CD14-positive monocyte (primary cell): ENCODE results near the gene TEX28. TPM values are rescaled to one million over a fixed set of nuclear protein-coding genes. Genes with fewer than 3 reads are reported as not detected.

Experiments
- DNase-seq, 3 donors: peaks; one replicate each; pipeline ENCODE4 v3.0.0-alpha.2; 2011 to 2022
- H2AFZ ChIP-seq: 2 replicates; pipeline ENCODE4 v1.6.0; 2012; ENCODE audit warnings: mild to moderate bottlenecking, low read depth, low read length, inconsistent platforms; ENCODE audit not compliant: insufficient read depth, poor library complexity, severe bottlenecking
- H3K27ac ChIP-seq, 2 donors: 1 replicate in 1 of 2; 2 replicates in 1 of 2; pipeline ENCODE4 v1.5.1; 2012 to 2013; ENCODE audit warnings: low read length in 2 of 2, control low read depth in 1 of 2, inconsistent platforms in 1 of 2, low read depth in 1 of 2, mild to moderate bottlenecking in 1 of 2
- H3K27me3 ChIP-seq, 2 donors: one replicate each; pipeline versions ENCODE4 v1.6.0 to v1.6.1; 2011 to 2013; ENCODE audit warnings: low read length in 2 of 2; ENCODE audit not compliant: control insufficient read depth in 2 of 2, insufficient read depth in 2 of 2
- H3K36me3 ChIP-seq, 2 donors: replicated peaks in 1 of 2; 1 replicate in 1 of 2; 2 replicates in 1 of 2; pipeline versions ENCODE4 v1.5.1 to v1.6.1; 2012 to 2013; ENCODE audit warnings: low read length in 2 of 2, control low read depth in 1 of 2, inconsistent platforms in 1 of 2, mild to moderate bottlenecking in 1 of 2; ENCODE audit not compliant: insufficient read depth in 2 of 2, control insufficient read depth in 1 of 2
- H3K4me1 ChIP-seq, 2 donors: 1 replicate in 1 of 2; 2 replicates in 1 of 2; pipeline versions ENCODE4 v1.5.1 to v1.6.1; 2012 to 2013; ENCODE audit warnings: low read length in 2 of 2, control low read depth in 1 of 2, inconsistent platforms in 1 of 2, mild to moderate bottlenecking in 1 of 2, moderate library complexity in 1 of 2; ENCODE audit not compliant: insufficient read depth in 2 of 2, control insufficient read depth in 1 of 2
- H3K4me2 ChIP-seq: replicated peaks from 2 replicates; pipeline ENCODE3; 2012; ENCODE audit warnings: low read length, moderate library complexity, mild to moderate bottlenecking; ENCODE audit not compliant: poor library complexity, severe bottlenecking; ENCODE audit errors: extremely low read depth
- H3K4me3 ChIP-seq, 3 experiments: fragments of 200-600 bp in 1 of 3; sonication (generic) in 1 of 3; replicated peaks in 1 of 3; 1 replicate in 2 of 3; 2 replicates in 1 of 3; pipeline ENCODE4 v1.5.1; 2011 to 2013; ENCODE audit warnings: low read length in 3 of 3, mild to moderate bottlenecking in 3 of 3, control low read depth in 2 of 3, low read depth in 2 of 3, inconsistent platforms in 1 of 3, moderate library complexity in 1 of 3
- H3K79me2 ChIP-seq: 2 replicates; pipeline ENCODE4 v1.6.0; 2012; ENCODE audit warnings: mild to moderate bottlenecking, control low read depth, inconsistent platforms, low read length, moderate library complexity; ENCODE audit not compliant: insufficient read depth
- H3K9ac ChIP-seq: 2 replicates; pipeline ENCODE4 v1.6.0; 2017; ENCODE audit warnings: low read length, mild to moderate bottlenecking; ENCODE audit not compliant: insufficient read depth, poor library complexity, severe bottlenecking
- H3K9me3 ChIP-seq, 2 donors: replicated peaks in 1 of 2; 1 replicate in 1 of 2; 2 replicates in 1 of 2; pipeline versions ENCODE4 v1.5.1 to v1.6.1; 2012 to 2013; ENCODE audit warnings: low read length in 2 of 2, control low read depth in 1 of 2; ENCODE audit not compliant: control insufficient read depth in 1 of 2, insufficient read depth in 1 of 2
- H4K20me1 ChIP-seq: 2 replicates; pipeline ENCODE4 v1.6.0; 2012; ENCODE audit warnings: mild to moderate bottlenecking, low read length, control low read depth, moderate library complexity; ENCODE audit not compliant: insufficient read depth
- H3K27ac Mint-ChIP-seq, 7 donors: one replicate each; pipeline ENCODE4 v1.8.0; 2020; ENCODE audit warnings: mild to moderate bottlenecking in 7 of 7, mixed read lengths in 7 of 7, moderate library complexity in 6 of 7, inconsistent platforms in 2 of 7
- H3K27me3 Mint-ChIP-seq, 3 donors: one replicate each; pipeline ENCODE4 v1.8.0; 2021 to 2022; ENCODE audit warnings: low read depth in 3 of 3, mild to moderate bottlenecking in 3 of 3, mixed read lengths in 3 of 3, moderate library complexity in 3 of 3, inconsistent platforms in 1 of 3
- H3K36me3 Mint-ChIP-seq, 2 donors: one replicate each; pipeline ENCODE4 v1.8.0; 2020; ENCODE audit warnings: mixed read lengths in 2 of 2, inconsistent platforms in 1 of 2, mild to moderate bottlenecking in 1 of 2
- H3K4me1 Mint-ChIP-seq: one replicate; pipeline ENCODE4 v1.8.0; 2020; ENCODE audit warnings: mild to moderate bottlenecking, mixed read lengths
- H3K4me3 Mint-ChIP-seq, 2 donors: one replicate each; pipeline ENCODE4 v1.8.0; 2020; ENCODE audit warnings: mild to moderate bottlenecking in 2 of 2, mixed read lengths in 2 of 2, moderate library complexity in 1 of 2
- H3K9me3 Mint-ChIP-seq, 7 donors: one replicate each; pipeline ENCODE4 v1.8.0; 2020 to 2022; ENCODE audit warnings: mixed read lengths in 7 of 7, mild to moderate bottlenecking in 6 of 7, moderate library complexity in 6 of 7, inconsistent platforms in 2 of 7
- WGBS: methylation state at CpG from one replicate; pipeline ENCODE4 v1.1.5; 2013; ENCODE audit warnings: missing lambda C conversion rate; ENCODE audit not compliant: insufficient coverage; 5-methylcytosine and 5-hydroxymethylcytosine counted together
- intact Hi-C, 2 donors: fragments of 100-400 bp; cut with micrococcal nuclease; formaldehyde crosslinking; loops; one replicate each; pipeline versions ENCODE4 v1.15.0 to v1.15.1; 2023
- polyA plus RNA-seq, 3 donors: library from polyadenylated mRNA; depleted of rRNA in 1 of 3; unstranded in 2 of 3; stranded (reverse) in 1 of 3; fragments of 300-500 nt in 2 of 3; fragments of >200 nt in 1 of 3; fragmentation: Illumina TruSeq in 2 of 3; gene quantifications; 1 replicate in 2 of 3; 2 replicates in 1 of 3; pipeline ENCODE4 v1.2.3, GENCODE V29; 2012 to 2021
- TF ChIP-seq, protein P1 (sequence below): fragments of 200-600 bp; IDR thresholded peaks from one replicate; pipeline ENCODE4 v1.8.0; 2022; ENCODE audit warnings: antibody characterized with exemption, mild to moderate bottlenecking

Gene TEX28
- polyA plus RNA-seq, 3 donors = not detected

DNA sequence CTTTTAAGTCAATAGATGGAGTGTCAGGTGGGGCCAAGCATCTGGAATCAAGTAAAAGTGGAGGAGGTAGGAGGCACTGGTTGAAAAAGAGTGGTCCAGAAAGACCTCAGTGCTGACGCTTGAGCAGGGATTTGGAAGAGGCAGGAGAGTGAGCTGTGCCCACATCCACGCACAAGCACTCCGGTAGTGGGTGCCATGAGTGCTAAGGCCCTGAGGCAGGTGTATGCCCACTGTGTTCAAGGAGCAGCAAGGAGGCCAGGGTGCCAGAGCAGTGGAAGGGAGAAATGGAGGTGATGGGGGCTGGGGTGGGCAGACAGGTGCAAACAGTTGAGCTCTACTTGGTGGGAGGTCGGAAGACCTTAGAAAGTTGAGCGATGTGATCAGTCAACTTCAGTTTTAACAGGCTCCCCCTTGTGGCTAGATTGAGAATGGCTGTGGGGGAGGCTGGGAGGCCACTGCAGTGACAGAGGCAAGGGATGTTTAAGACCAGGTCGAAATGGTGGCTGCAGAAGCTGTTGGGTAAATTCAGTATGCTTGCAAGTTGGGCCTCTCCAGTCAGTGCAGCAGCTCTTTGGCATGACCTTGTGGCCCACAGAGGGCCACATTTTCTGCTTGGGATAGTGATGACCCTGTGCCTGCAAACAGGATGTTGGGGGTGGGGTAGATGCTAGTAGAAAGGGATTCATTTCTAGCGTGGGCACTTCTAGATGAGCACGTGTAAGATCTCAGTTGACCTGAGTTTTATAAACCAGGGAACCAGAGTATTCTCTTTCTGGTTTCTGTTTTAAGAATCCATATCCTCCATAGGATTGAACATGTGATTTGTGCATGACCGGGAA is 13.4 kb upstream of the TEX28 start:
- DNase-seq = peak; percentile 60 to 66 (median 62)
- Mint-ChIP-seq H3K27me3 (peaks cover 0 to 21% (median 0%) of the 10 kb centered on the region in 3 donors), H3K9me3 (peaks cover 0 to 2% (median 0%) of the 10 kb centered on the region in 7 donors), H3K4me1 (peaks cover 56% of the 10 kb centered on the region), H3K4me3 (no peak overlapping the region), H3K36me3 (peaks cover 0 to 5% of the 10 kb centered on the region in 2 donors), H3K27ac (peak overlapping the region in 5 of 7 donors; percentile 5 to 81 (median 66))
- TF ChIP-seq, protein P1, sequence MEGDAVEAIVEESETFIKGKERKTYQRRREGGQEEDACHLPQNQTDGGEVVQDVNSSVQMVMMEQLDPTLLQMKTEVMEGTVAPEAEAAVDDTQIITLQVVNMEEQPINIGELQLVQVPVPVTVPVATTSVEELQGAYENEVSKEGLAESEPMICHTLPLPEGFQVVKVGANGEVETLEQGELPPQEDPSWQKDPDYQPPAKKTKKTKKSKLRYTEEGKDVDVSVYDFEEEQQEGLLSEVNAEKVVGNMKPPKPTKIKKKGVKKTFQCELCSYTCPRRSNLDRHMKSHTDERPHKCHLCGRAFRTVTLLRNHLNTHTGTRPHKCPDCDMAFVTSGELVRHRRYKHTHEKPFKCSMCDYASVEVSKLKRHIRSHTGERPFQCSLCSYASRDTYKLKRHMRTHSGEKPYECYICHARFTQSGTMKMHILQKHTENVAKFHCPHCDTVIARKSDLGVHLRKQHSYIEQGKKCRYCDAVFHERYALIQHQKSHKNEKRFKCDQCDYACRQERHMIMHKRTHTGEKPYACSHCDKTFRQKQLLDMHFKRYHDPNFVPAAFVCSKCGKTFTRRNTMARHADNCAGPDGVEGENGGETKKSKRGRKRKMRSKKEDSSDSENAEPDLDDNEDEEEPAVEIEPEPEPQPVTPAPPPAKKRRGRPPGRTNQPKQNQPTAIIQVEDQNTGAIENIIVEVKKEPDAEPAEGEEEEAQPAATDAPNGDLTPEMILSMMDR = peak; percentile 74
- Histone ChIP-seq H3K9me3 (no peaks in the 10 kb centered on the region), H3K4me3 (no peak overlapping the region), H2AFZ (no peak overlapping the region), H3K4me2 (no peak overlapping the region), H3K27ac (no peak overlapping the region), H3K27me3 (no peaks in the 10 kb centered on the region), H3K79me2 (no peaks in the 10 kb centered on the region), H3K9ac (no peak overlapping the region), H4K20me1 (no peaks in the 10 kb centered on the region), H3K4me1 (peaks cover 39 to 43% of the 10 kb centered on the region in 2 donors), H3K36me3 (no peaks in the 10 kb centered on the region)
- 50% methylated on average over 6 of the region's 9 CpGs for WGBS
- intact Hi-C loops = no loop called here

DNA sequence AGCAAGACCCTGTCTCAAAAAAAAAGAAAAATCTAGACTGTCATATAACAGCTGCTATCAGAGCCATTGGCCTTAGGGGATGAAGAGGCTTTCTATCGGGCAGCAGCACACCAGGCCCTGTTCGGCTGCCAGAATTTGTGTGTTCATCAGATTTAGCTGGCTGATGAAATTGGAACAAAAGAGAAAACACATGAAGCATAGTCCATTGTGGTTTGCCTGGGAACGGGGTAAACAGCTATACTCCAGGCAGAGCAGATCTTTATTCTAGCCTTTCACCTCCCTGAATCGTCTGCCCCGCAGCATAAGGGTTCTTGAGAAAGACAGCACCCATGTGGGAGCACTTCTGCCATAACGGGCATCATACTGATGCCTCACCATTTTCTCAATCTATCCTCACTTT is 12.3 kb upstream of the TEX28 start:
- no peaks in the 10 kb centered on the region for H3K79me2 ChIP-seq
- Mint-ChIP-seq H3K36me3 (peaks cover 0 to 4% of the 10 kb centered on the region in 2 donors), H3K9me3 (peaks cover 0 to 2% (median 0%) of the 10 kb centered on the region in 7 donors), H3K27ac (peak overlapping the region in 2 of 7 donors; percentile 19 to 53), H3K4me1 (peaks cover 54% of the 10 kb centered on the region), H3K27me3 (peaks cover 0 to 24% (median 0%) of the 10 kb centered on the region in 3 donors), H3K4me3 (no peak overlapping the region)
- H3K9ac ChIP-seq = no peak overlapping the region
- intact Hi-C loops = no loop called here
- H4K20me1 ChIP-seq = no peaks in the 10 kb centered on the region
- TF ChIP-seq, protein P1 = no peak
- DNase-seq = no peak
- no peak overlapping the region for H2AFZ ChIP-seq
- H3K4me1 ChIP-seq = peaks cover 38 to 39% of the 10 kb centered on the region in 2 donors
- WGBS = 100% methylated on average over 3 of the region's 6 CpGs
- H3K27ac ChIP-seq = no peak overlapping the region
- no peaks in the 10 kb centered on the region for H3K27me3 ChIP-seq
- H3K4me3 ChIP-seq = no peak overlapping the region
- no peak overlapping the region for H3K4me2 ChIP-seq
- no peaks in the 10 kb centered on the region for H3K9me3 ChIP-seq
- H3K36me3 ChIP-seq = no peaks in the 10 kb centered on the region
